DMS114 treated with DMSO at 0.1 percent for 48 hours (cell line): ENCODE results near the gene A1BG.
A peak's percentile ranks its signal among the peaks of the same experiment; 100 is the strongest.
"Not testable (repeated sequence)": the region's sequence is repeated elsewhere in the genome, so short reads cannot be mapped to it uniquely, and the experiment has no call there.

Experiments used
- DNase-seq: peaks from one replicate; lab custom pipeline; 2025; ENCODE audit not compliant: unreplicated experiment; lab: John Stamatoyannopoulos, UW

A1BG gene

GRCh38 chr19:58336820-58337219, 16.5 kb downstream of the A1BG start:
- DNase-seq: no peak

- DNase-seq: no peak
Observed at GRCh38 chr19:58336216-58336615, 17.1 kb downstream of the A1BG start.

DNA sequence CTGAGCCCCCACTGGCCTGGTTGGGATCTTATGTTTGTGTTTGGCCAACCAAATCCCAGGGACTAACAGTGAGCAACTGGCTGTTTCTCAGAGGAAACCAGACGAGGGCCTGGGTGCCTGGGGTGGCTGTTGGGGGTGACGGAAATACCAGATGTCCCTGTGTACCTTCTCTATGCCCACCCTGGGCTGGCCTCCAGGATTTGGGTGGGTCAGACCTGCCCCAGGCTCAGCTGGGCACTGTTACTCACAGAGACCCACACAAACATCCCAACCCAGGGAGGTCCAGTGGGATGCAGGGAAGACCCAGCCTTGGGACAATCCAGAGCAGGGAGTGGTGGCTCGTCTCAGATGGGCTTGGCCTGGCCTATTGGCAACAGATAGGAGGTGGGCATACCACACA, 17.7 kb downstream of the A1BG start:
- DNase-seq: no peak

DNA sequence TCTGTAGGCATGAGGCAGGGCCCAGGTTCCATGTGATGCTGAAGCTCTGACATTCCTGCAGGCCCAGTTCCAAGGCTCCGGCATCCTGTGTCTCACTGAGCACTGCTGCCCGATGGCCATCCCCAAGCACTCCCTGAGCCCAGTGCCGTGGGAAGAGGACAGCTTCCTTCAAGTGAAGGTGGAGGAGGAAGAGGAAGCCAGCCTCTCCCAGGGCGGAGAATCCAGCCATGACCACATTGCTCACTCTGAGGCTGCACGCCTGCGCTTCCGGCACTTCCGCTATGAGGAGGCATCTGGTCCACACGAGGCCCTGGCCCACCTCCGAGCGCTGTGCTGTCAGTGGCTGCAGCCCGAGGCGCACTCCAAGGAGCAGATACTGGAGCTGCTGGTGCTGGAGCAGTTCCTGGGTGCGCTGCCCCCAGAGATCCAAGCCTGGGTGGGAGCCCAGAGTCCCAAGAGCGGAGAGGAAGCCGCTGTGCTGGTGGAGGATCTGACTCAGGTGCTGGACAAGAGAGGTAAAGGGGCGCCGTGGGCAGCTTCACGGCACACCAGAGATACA, 18.5 kb downstream of the A1BG start:
- no peak for DNase-seq

DNA sequence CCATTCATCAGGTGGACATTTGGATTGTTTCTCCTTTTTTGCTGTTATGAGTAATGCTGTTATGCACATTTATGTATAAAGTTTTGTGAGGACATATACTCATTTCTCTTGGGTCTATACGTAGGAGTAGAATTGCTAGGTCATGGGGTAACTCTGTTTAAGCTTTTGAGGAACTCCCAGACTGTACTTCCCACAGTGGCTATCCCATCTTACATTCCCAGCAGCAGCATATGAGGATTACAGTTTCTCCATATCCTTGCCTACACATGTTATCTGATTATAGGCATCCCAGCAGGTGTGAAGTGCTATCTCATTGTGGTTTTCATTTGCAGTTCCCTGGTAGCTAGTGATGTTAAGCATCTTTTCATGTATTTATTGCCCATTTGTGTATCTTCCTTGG, 20.6 kb downstream of the A1BG start:
- DNase-seq: no peak

- DNase-seq: no peak
Observed at GRCh38 chr19:58330458-58330857, 22.8 kb downstream of the A1BG start.

DNA sequence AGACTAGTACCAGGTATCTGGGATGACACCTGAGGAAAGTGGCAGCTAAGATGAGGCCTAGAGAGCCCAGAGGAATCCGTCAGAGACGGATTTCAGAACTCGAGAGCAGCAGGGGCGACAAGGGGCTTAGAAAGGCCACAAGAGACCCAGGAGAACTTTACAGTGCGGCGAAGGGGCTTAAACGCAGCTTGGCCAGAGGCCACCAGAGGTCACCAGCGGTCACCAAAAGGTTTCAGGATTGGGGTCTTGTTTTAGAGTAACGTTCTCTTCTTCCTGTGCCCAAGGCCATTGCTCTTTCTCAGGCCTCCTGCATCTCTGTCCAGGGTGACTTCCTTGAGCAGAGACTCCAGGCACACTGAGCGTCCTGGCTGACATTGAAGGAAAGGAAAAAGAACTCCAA, 24.3 kb downstream of the A1BG start:
- no peak for DNase-seq

DNA sequence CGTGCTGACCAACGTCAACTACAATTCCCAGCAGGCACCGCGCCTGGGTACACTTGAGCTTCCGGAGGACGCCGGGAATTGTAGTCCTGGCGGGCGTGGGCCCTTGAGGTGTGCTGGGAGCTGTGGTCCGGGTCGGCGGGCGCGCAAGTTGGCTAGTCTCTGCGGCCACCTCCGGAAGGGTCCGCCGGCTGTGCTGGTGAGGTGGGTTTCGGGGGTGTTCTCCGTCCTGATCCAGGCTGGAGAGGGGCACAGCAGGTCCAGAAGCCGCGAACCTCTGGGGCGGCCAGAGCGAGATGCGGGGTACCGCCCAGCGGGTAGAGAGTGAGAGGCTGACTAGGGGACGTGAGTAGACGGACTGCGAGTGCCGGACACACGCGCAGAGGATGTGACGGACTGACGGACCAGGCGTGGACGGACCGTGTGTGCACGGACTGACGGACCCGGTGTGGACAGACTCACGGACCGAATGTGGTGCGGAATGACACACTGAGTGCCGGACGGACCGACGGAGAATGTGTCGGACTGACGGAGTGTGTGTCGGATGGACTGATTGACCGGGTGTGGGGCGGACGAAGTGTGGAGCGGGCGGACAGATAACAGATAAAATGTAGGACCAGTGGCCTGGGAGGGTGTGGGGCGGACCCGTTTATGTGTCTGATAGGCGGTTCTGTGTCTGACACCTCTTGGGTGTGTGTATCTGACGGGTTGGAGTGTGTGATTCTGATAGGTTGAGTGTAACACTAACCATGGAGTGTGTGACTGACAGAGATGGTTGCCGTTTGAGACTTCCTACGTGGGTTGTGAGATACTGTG, 26.2 kb downstream of the A1BG start, which contains the start of gene ZSCAN22:
Gene ZSCAN22 (plus strand): TSS at position 81 of the 813 bp plus-strand sequence. CDS start 7,809 bp downstream, outside the sequence.
- DNase-seq: peak; percentile 94

GRCh38 chr19:58326501-58326913, 26.8 kb downstream of the A1BG start:
- DNase-seq: no peak

- DNase-seq: no peak
Observed at GRCh38 chr19:58325311-58326022, 27.8 kb downstream of the A1BG start.

DNA sequence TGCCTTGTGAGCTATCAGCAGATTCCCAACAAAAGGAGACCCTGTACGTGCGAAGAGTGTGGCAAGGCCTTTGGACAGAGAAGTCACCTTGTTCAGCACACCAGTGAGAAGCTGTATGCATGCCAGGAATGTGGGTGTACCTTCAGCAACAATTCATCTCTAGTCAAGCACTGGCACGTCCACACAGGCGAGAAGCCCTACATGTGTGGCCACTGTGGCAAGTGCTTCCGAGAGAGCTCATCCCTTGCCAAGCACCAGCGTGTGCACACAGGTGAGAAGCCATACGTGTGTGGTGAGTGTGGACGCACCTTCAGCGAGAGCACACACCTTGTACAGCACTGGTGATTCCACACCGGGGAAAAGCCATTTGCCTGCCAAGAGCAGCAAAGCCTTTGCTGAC, 34.1 kb downstream of the A1BG start:
- DNase-seq: no peak

DNA sequence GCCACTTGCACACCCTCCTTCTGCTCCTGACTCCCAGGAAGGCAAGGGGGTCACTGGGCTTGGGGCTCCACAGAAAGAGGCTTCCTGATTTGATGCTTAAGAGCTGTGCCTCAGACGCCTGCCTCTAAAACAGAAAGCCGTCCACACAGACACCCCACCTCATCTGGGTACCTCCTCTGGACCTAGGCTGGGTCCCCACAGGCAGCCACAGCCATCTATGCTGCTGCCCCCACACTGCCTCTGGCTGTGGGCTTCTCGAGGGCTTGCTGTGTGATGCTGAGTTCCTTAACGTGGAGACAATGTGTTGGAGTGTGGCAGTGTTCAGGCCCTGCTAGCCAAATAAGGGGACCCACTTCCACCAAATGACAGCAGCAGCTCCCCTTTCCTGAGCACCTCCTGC, 35.0 kb downstream of the A1BG start:
- DNase-seq: no peak

DNA sequence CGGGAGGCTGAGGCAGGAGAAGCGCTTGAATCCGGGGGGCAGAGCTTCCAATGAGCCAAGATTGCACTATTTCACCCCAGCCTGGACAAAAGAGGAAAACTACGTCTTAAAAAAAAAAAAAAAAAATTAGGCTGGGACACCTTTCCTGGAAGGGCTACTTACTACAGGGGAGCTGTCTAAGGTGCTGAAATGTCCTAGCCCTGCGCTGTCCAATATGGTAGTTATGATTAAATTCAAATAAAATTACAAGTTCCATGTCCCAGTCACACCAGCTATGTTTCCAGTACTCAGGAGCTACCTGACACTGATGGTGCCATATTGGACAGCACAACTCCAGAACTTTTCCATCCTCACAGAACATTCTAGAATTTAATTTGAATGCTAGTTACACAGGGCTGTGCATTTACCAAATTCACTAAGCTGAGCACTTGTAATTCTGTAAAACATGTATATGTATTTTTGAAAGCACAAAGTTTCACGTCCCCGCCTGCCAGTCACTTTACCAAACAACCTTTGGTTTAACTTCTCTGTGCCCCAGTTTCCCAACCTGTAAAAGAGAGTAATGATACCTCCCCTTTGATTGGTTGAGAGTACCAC, 35.7 kb downstream of the A1BG start:
- DNase-seq: no peak

DNA sequence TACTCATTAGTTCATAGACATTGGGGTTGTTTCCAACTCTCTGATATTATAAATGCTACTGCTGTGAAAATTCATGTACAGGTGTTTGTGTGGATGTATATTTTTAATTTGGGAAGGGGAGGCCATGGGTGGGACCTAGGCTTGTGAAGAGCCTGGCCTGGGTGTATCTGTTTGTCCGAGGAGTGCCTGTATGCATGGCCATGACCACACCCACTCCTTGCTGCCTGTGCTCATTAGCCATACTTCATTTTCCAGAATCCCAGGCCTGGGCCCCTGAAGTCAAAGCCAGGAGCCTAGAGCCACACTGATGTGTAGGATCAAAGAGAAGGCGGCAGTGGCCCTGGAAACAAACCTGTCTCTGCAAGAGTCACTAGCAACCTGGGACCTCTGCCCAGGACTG, 37.7 kb downstream of the A1BG start:
- no peak for DNase-seq

DNA sequence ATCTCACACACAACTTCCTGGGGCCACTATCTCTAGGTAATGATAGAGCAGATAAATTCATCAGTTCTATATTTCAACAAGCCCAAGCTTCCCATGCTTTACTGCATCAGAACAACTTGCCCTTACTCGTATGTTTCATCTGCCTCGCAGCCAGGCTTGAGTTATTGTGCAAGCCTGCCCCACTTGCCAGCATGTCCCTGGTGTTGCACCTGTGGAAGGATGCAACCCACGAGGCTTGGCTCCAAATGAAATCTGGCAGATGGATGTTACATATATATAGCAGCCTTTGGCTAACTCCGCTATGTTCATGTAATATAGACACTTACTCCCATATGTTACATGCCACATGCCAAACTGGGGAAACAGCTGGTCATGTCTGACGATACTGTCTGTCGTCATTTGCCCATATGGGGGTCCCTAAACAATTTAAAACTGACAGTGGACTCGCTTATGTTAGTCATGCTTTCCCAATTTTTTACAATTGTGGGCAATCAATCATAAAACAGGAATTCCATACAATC, 41.9 kb downstream of the A1BG start:
- DNase-seq: no peak

GRCh38 chr19:58310685-58311084, 42.6 kb downstream of the A1BG start:
- not testable (repeated sequence) for DNase-seq

GRCh38 chr19:58307736-58308135, 45.6 kb downstream of the A1BG start:
- no peak for DNase-seq

GRCh38 chr19:58305932-58306323, 47.4 kb downstream of the A1BG start:
- DNase-seq: no peak

DNA sequence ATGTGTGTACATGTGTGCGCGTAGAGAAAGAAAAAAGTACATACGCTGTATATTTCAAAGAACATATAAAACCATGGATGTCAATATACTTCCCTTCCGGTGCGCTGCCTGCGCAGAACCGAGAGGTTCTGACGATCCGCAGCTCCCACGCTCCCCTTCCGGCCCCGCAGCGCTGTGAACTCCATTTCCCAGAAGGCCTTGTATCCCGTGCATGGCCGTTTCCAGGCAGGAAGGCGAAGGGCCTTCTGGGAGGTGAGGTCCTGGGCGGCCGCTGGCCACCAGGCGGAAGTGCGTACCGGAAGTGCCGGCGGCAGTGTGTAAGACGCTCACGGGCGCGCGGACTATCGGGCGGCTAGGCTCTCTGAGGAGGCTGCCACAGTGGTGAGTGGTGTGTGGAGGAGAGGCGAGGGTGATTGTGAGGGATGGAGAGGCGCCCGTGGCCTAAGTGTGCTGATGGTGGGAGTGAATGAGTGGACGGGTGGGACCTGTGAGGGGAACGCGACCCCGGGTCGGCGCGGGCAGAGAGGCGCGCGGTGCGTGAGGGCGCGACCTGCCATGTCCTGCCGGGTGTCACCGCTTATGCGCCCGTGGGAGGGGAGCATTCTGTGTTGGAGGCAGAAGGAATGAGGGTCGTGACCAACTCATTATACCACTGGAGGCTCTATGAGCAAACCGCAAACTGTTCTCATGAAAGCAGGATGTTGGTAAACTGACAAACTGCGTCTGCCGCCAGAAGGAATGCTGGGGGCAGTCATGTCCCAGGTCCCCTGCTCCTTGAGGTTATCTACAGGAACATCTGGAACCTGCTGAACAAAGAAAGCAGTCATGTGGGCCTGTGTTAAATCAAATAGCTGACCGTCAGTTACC, 48.0 kb downstream of the A1BG start, which contains the start of gene ERVK3-1:
Gene ERVK3-1 (plus strand): TSS at position 313 of the 867 bp plus-strand sequence. CDS start 6,792 bp downstream, outside the sequence.
- peak; percentile 97 for DNase-seq

DNA sequence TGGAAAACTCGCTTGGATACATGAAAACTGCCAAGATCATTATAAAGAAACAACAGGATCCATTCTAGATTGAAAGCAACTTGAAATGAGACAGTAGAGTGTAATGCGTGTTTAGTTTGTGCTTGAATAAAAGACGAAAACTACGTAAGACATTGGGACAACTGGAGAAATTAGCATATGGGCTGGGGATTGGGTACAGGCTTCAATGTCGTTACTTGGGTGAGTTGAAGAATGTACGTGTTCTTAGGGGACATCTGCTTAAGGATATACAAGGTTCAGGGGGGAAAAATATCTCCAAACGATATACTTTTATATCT, 48.6 kb downstream of the A1BG start:
- peak; percentile 78 for DNase-seq
